Astrocyte (in vitro differentiated cells and primary cell): ENCODE data around the gene LRCH2.

Experiments used
- CTCF ChIP-seq: IDR thresholded peaks from 2 replicates; pipeline ENCODE4 v1.5.1; 2011; ENCODE audit warnings: low read depth, mild to moderate bottlenecking, inconsistent platforms, low read length, moderate library complexity; ENCODE audit not compliant: insufficient read depth
- EZH2 ChIP-seq: IDR thresholded peaks from 2 replicates; pipeline ENCODE4 v1.6.1; 2012; ENCODE audit warnings: mild to moderate bottlenecking, low read length, inconsistent platforms; ENCODE audit not compliant: insufficient read depth

GRCh38 chrX:115098897-115099296 is 135.0 kb downstream of the LRCH2 start:
- TF ChIP-seq CTCF = no peak
- no peak for TF ChIP-seq EZH2
